HepG2 (cell line): ENCODE measurements around the gene PROCR. TPM values are rescaled to one million over a fixed set of nuclear protein-coding genes. Genes with fewer than 3 reads are reported as not detected.

Experiments used
- AGO1 ChIP-seq: fragments of 200-400 bp; formaldehyde crosslinking; IDR thresholded peaks from 2 replicates; pipeline ENCODE4 v1.6.1; 2017; ENCODE audit warnings: mild to moderate bottlenecking, low read depth, low read length, moderate library complexity; ENCODE audit not compliant: poor library complexity, severe bottlenecking
- BRD4 ChIP-seq: sonication (generic); formaldehyde crosslinking; IDR thresholded peaks from 2 replicates; pipeline ENCODE4 v1.4.0; 2020; ENCODE audit warnings: missing genetic modification reagents
- GABPA ChIP-seq, 2 experiments: IDR thresholded peaks; 2 replicates each; pipeline ENCODE4 v1.6.1; 2011 to 2016; ENCODE audit warnings: low read depth in 2 of 2, low read length in 1 of 2, missing biosample characterization in 1 of 2, missing genetic modification characterization in 1 of 2
- HDAC1 ChIP-seq: sonication (generic); formaldehyde crosslinking; IDR thresholded peaks from 2 replicates; pipeline ENCODE4 v1.5.1; 2020; ENCODE audit warnings: mild to moderate bottlenecking, missing genetic modification reagents
- HNRNPL ChIP-seq: fragments of 200-400 bp; formaldehyde crosslinking; IDR thresholded peaks from 2 replicates; pipeline ENCODE4 v1.6.1; 2017; ENCODE audit warnings: mild to moderate bottlenecking, low read depth, low read length
- HNRNPUL1 ChIP-seq: fragments of 200-400 bp; formaldehyde crosslinking; IDR thresholded peaks from 2 replicates; pipeline ENCODE4 v1.6.1; 2017; ENCODE audit warnings: low read depth, mild to moderate bottlenecking, low read length, moderate library complexity
- KDM1A ChIP-seq: IDR thresholded peaks from 2 replicates; pipeline ENCODE4 v1.6.1; 2016; ENCODE audit warnings: missing compliant biosample characterization
- PTBP1 ChIP-seq: fragments of 200-400 bp; formaldehyde crosslinking; IDR thresholded peaks from 2 replicates; pipeline ENCODE4 v1.6.1; 2018; ENCODE audit warnings: low read length, low read depth; ENCODE audit not compliant: poor library complexity, severe bottlenecking
- SIN3A ChIP-seq: IDR thresholded peaks from 2 replicates; pipeline ENCODE4 v1.6.1; 2011; ENCODE audit warnings: low read depth, mild to moderate bottlenecking, control low read depth, low read length, borderline replicate concordance
- ZBTB7A ChIP-seq: sonication (generic); formaldehyde crosslinking; IDR thresholded peaks from 2 replicates; pipeline ENCODE4 v1.8.0; 2022; ENCODE audit warnings: mild to moderate bottlenecking, missing genetic modification reagents
- ZNF547 ChIP-seq: sonication (generic); formaldehyde crosslinking; IDR thresholded peaks from 2 replicates; pipeline ENCODE4 v1.5.1; 2020; ENCODE audit warnings: mild to moderate bottlenecking, missing genetic modification reagents
- polyA plus RNA-seq, 8 experiments: library from polyadenylated mRNA; depleted of rRNA in 3 of 8; stranded (reverse) in 7 of 8; unstranded in 1 of 8; fragments of >200 nt; fragmentation: Illumina TruSeq in 4 of 8; extraction: Trizol in 4 of 8; gene quantifications; 2 replicates each; pipeline versions ENCODE4 v1.2.1 to v1.2.3, GENCODE V29; 2011 to 2016; ENCODE audit warnings: low read depth in 4 of 8, missing spikeins in 1 of 8, mixed read lengths in 1 of 8; ENCODE audit not compliant: insufficient read depth in 1 of 8
- total RNA-seq, 5 experiments: library from RNA; depleted of rRNA; stranded (reverse); fragments of >200 nt; fragmentation: Illumina TruSeq; extraction: Trizol; gene quantifications; 2 replicates each; pipeline ENCODE4 v1.2.3, GENCODE V29; 2016; ENCODE audit warnings: low read depth in 1 of 5
- TF ChIP-seq, protein P1 (sequence below): sonication (generic); formaldehyde crosslinking; IDR thresholded peaks from 2 replicates; pipeline ENCODE4 v1.4.0; 2020; ENCODE audit warnings: mild to moderate bottlenecking, missing genetic modification reagents
- TF ChIP-seq, protein P2 (sequence below): sonication (generic); formaldehyde crosslinking; IDR thresholded peaks from 2 replicates; pipeline ENCODE4 v1.8.0; 2022; ENCODE audit warnings: low read depth, missing genetic modification reagents
- TF ChIP-seq, protein P3 (sequence below): sonication (generic); formaldehyde crosslinking; IDR thresholded peaks from 2 replicates; pipeline ENCODE4 v1.4.0; 2020; ENCODE audit warnings: mild to moderate bottlenecking, missing genetic modification reagents
- TF ChIP-seq, protein P4 (sequence below): sonication (generic); formaldehyde crosslinking; IDR thresholded peaks from 2 replicates; pipeline ENCODE4 v1.9.0; 2021; ENCODE audit warnings: missing genetic modification reagents, mild to moderate bottlenecking, borderline replicate concordance
- TF ChIP-seq, protein P5 (sequence below): sonication (generic); formaldehyde crosslinking; conservative IDR thresholded peaks from 2 replicates; pipeline ENCODE4 v1.8.0; 2022; ENCODE audit warnings: mild to moderate bottlenecking, moderate library complexity, missing genetic modification reagents

PROCR gene
- total and polyA plus RNA-seq, 2 of the 13 experiments (the other 11 are each of a cell fraction or from before 2014, with no cell fraction given) = 1.4 to 1.7 TPM

DNA sequence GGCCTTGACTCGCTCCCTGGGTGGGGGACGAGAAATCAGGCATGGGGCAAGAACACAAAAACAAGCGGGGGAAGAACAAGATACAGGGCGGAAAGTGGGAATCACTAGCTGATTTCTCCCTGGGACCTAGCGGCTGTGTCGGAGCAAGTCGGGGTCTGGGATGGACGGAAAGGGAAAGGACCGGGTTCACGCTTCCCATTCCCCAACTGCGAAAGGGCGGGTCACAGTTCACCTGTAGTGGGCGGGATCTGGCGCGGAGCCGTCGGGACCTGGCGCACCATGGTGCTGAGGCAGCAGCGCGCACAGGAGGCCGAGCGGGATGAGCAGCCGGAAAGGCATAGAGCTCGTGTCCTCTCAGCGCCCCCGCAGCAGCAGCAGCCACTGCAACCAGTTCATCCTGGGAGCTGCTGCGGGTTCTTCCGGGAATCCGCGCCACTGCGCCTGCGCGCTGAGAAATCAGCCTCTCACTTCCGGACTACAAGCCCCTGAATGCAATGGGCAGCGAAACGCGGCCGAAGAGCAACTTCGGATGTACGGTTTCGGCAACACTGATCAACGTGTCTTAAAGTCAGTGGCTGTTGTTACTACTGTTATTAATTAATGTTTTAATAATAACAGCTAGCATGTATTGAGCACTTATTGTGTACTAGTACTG lies 24.8 kb upstream of the PROCR start, which contains the start of gene EDEM2 (continued):
- TF ChIP-seq, protein P1, sequence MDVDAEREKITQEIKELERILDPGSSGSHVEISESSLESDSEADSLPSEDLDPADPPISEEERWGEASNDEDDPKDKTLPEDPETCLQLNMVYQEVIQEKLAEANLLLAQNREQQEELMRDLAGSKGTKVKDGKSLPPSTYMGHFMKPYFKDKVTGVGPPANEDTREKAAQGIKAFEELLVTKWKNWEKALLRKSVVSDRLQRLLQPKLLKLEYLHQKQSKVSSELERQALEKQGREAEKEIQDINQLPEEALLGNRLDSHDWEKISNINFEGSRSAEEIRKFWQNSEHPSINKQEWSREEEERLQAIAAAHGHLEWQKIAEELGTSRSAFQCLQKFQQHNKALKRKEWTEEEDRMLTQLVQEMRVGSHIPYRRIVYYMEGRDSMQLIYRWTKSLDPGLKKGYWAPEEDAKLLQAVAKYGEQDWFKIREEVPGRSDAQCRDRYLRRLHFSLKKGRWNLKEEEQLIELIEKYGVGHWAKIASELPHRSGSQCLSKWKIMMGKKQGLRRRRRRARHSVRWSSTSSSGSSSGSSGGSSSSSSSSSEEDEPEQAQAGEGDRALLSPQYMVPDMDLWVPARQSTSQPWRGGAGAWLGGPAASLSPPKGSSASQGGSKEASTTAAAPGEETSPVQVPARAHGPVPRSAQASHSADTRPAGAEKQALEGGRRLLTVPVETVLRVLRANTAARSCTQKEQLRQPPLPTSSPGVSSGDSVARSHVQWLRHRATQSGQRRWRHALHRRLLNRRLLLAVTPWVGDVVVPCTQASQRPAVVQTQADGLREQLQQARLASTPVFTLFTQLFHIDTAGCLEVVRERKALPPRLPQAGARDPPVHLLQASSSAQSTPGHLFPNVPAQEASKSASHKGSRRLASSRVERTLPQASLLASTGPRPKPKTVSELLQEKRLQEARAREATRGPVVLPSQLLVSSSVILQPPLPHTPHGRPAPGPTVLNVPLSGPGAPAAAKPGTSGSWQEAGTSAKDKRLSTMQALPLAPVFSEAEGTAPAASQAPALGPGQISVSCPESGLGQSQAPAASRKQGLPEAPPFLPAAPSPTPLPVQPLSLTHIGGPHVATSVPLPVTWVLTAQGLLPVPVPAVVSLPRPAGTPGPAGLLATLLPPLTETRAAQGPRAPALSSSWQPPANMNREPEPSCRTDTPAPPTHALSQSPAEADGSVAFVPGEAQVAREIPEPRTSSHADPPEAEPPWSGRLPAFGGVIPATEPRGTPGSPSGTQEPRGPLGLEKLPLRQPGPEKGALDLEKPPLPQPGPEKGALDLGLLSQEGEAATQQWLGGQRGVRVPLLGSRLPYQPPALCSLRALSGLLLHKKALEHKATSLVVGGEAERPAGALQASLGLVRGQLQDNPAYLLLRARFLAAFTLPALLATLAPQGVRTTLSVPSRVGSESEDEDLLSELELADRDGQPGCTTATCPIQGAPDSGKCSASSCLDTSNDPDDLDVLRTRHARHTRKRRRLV = peak; percentile 79; the same call in 1 of the 2 replicates
- TF ChIP-seq, protein P2, sequence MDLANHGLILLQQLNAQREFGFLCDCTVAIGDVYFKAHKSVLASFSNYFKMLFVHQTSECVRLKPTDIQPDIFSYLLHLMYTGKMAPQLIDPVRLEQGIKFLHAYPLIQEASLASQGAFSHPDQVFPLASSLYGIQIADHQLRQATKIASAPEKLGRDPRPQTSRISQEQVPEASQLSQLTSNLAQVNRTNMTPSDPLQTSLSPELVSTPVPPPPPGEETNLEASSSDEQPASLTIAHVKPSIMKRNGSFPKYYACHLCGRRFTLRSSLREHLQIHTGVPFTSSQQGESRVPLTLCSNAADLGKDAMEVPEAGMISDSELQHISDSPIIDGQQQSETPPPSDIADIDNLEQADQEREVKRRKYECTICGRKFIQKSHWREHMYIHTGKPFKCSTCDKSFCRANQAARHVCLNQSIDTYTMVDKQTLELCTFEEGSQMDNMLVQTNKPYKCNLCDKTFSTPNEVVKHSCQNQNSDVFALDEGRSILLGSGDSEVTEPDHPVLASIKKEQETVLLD = 0 out of 2 replicates have a peak, but pooled peaks have one; percentile 61
- TF ChIP-seq HNRNPL (0 out of 2 replicates have a peak, but pooled peaks have one; percentile 29), PTBP1 (no peak), ZNF547 (CRISPR knock-in tag) (peak; percentile 95; the same call in 1 of the 2 replicates), SIN3A (peak; percentile 95), ZBTB7A (peak; percentile 79), BRD4 (CRISPR knock-in tag) (0 out of 2 replicates have a peak, but pooled peaks have one; percentile 55), KDM1A (CRISPR knock-in tag) (peak; percentile 74; the same call in 1 of the 2 replicates), AGO1 (peak; percentile 83), HNRNPUL1 (no peak), GABPA (IDR thresholded peaks at IDR 0.05; ENCODE audit: low read depth, low read length) (peak; percentile 54), GABPA (CRISPR knock-in tag; IDR thresholded peaks at IDR 0.05; ENCODE audit: low read depth) (peak; percentile 92), HDAC1 (CRISPR knock-in tag) (peak; percentile 94)
- TF ChIP-seq, protein P3, sequence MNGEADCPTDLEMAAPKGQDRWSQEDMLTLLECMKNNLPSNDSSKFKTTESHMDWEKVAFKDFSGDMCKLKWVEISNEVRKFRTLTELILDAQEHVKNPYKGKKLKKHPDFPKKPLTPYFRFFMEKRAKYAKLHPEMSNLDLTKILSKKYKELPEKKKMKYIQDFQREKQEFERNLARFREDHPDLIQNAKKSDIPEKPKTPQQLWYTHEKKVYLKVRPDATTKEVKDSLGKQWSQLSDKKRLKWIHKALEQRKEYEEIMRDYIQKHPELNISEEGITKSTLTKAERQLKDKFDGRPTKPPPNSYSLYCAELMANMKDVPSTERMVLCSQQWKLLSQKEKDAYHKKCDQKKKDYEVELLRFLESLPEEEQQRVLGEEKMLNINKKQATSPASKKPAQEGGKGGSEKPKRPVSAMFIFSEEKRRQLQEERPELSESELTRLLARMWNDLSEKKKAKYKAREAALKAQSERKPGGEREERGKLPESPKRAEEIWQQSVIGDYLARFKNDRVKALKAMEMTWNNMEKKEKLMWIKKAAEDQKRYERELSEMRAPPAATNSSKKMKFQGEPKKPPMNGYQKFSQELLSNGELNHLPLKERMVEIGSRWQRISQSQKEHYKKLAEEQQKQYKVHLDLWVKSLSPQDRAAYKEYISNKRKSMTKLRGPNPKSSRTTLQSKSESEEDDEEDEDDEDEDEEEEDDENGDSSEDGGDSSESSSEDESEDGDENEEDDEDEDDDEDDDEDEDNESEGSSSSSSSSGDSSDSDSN (CRISPR knock-in tag) = peak; percentile 92
- TF ChIP-seq, protein P4, sequence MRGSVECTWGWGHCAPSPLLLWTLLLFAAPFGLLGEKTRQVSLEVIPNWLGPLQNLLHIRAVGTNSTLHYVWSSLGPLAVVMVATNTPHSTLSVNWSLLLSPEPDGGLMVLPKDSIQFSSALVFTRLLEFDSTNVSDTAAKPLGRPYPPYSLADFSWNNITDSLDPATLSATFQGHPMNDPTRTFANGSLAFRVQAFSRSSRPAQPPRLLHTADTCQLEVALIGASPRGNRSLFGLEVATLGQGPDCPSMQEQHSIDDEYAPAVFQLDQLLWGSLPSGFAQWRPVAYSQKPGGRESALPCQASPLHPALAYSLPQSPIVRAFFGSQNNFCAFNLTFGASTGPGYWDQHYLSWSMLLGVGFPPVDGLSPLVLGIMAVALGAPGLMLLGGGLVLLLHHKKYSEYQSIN (CRISPR knock-in tag) = no peak
- TF ChIP-seq, protein P5, sequence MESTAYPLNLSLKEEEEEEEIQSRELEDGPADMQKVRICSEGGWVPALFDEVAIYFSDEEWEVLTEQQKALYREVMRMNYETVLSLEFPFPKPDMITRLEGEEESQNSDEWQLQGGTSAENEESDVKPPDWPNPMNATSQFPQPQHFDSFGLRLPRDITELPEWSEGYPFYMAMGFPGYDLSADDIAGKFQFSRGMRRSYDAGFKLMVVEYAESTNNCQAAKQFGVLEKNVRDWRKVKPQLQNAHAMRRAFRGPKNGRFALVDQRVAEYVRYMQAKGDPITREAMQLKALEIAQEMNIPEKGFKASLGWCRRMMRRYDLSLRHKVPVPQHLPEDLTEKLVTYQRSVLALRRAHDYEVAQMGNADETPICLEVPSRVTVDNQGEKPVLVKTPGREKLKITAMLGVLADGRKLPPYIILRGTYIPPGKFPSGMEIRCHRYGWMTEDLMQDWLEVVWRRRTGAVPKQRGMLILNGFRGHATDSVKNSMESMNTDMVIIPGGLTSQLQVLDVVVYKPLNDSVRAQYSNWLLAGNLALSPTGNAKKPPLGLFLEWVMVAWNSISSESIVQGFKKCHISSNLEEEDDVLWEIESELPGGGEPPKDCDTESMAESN (CRISPR knock-in tag) = peak; percentile 96
